WTC11 (cell line): ENCODE measurements around the gene ICA1. TPM values are rescaled to one million over a fixed set of nuclear protein-coding genes. Genes with fewer than 3 reads are reported as not detected.

Experiments used
- ATAC-seq: fragments of 200-7000 bp; cut with Tn5 transposase; 2 replicates; pipeline ENCODE4 v1.10.0; 2021; ENCODE audit warnings: mild to moderate bottlenecking, moderate library complexity
- CTCF ChIA-PET: fragments of 300-600 bp; sonication (Branson Sonifier 250); formaldehyde crosslinking; loops from one replicate; lab custom pipeline; 2021; ENCODE audit warnings: antibody characterized with exemption; lab: Charles Lee
- POLR2A ChIA-PET: fragments of 350-600 bp; sonication (Branson Sonifier 250); formaldehyde crosslinking; loops from one replicate; lab custom pipeline; 2021; ENCODE audit warnings: antibody characterized with exemption; lab: Charles Lee
- DNase-seq: peaks from one replicate; pipeline ENCODE4 v3.0.0; 2021; ENCODE audit warnings: low spot score
- H3K27ac Mint-ChIP-seq: 2 replicates; pipeline ENCODE4 v1.8.0; 2021; ENCODE audit warnings: mixed read lengths
- H3K27me3 Mint-ChIP-seq: 2 replicates; pipeline ENCODE4 v1.8.0; 2021; ENCODE audit warnings: low read depth, mild to moderate bottlenecking, moderate library complexity, mixed read lengths
- H3K36me3 Mint-ChIP-seq: 2 replicates; pipeline ENCODE4 v1.8.0; 2021; ENCODE audit warnings: mixed read lengths
- H3K4me1 Mint-ChIP-seq: 2 replicates; pipeline ENCODE4 v1.8.0; 2022; ENCODE audit warnings: mixed read lengths
- H3K4me3 Mint-ChIP-seq: 2 replicates; pipeline ENCODE4 v1.8.0; 2021; ENCODE audit warnings: mild to moderate bottlenecking, moderate library complexity, mixed read lengths
- H3K9me3 Mint-ChIP-seq: 2 replicates; pipeline ENCODE4 v1.8.0; 2021; ENCODE audit warnings: mixed read lengths
- ATF1 ChIP-seq: sonication (generic); formaldehyde crosslinking; IDR thresholded peaks from 2 replicates; pipeline ENCODE4 v1.8.1; 2023; ENCODE audit warnings: mild to moderate bottlenecking, moderate library complexity, missing genetic modification reagents
- CREM ChIP-seq: sonication (generic); formaldehyde crosslinking; IDR thresholded peaks from 2 replicates; pipeline ENCODE4 v1.8.1; 2022; ENCODE audit warnings: mild to moderate bottlenecking, missing genetic modification reagents, moderate library complexity
- ELF4 ChIP-seq: sonication (generic); formaldehyde crosslinking; IDR thresholded peaks from 2 replicates; pipeline ENCODE4 v1.8.1; 2022; ENCODE audit warnings: low read depth, mild to moderate bottlenecking, moderate library complexity, missing genetic modification reagents
- ETV6 ChIP-seq: sonication (generic); formaldehyde crosslinking; IDR thresholded peaks from 2 replicates; pipeline ENCODE4 v1.8.1; 2022; ENCODE audit warnings: mild to moderate bottlenecking, missing genetic modification reagents
- FOXJ3 ChIP-seq: sonication (generic); formaldehyde crosslinking; IDR thresholded peaks from 2 replicates; pipeline ENCODE4 v1.9.0; 2021; ENCODE audit warnings: missing genetic modification reagents, mild to moderate bottlenecking, borderline replicate concordance
- FOXK1 ChIP-seq: sonication (generic); formaldehyde crosslinking; IDR thresholded peaks from 2 replicates; pipeline ENCODE4 v1.8.0; 2022; ENCODE audit warnings: mild to moderate bottlenecking, moderate library complexity, missing genetic modification reagents
- GRHL2 ChIP-seq: fragments of 250-450 bp; sonication (Bioruptor Pico); IDR thresholded peaks from 2 replicates; pipeline ENCODE4 v1.8.0; 2022; ENCODE audit warnings: mild to moderate bottlenecking, moderate library complexity; ENCODE audit not compliant: insufficient replicate concordance, severe bottlenecking
- JUN ChIP-seq: sonication (generic); formaldehyde crosslinking; IDR thresholded peaks from 2 replicates; pipeline ENCODE4 v1.8.0; 2023; ENCODE audit warnings: mild to moderate bottlenecking, missing genetic modification reagents
- MYBL2 ChIP-seq: sonication (generic); formaldehyde crosslinking; IDR thresholded peaks from 2 replicates; pipeline ENCODE4 v1.8.1; 2023; ENCODE audit warnings: mild to moderate bottlenecking, moderate library complexity, missing genetic modification reagents
- NFYB ChIP-seq: sonication (generic); formaldehyde crosslinking; conservative IDR thresholded peaks from 2 replicates; pipeline ENCODE4 v1.8.0; 2022; ENCODE audit warnings: low read depth, missing genetic modification reagents
- OVOL2 ChIP-seq: fragments of 250-450 bp; sonication (Bioruptor Pico); IDR thresholded peaks from 2 replicates; pipeline ENCODE4 v1.9.0; 2021; ENCODE audit warnings: mild to moderate bottlenecking, borderline replicate concordance
- SMAD3 ChIP-seq: sonication (generic); formaldehyde crosslinking; IDR thresholded peaks from 2 replicates; pipeline ENCODE4 v1.8.0; 2022; ENCODE audit warnings: missing genetic modification reagents, mild to moderate bottlenecking, borderline replicate concordance
- SMAD4 ChIP-seq: sonication (generic); formaldehyde crosslinking; IDR thresholded peaks from 2 replicates; pipeline ENCODE4 v1.8.0; 2022; ENCODE audit warnings: mild to moderate bottlenecking, missing genetic modification reagents
- TCF7 ChIP-seq: sonication (generic); formaldehyde crosslinking; IDR thresholded peaks from 2 replicates; pipeline ENCODE4 v1.8.0; 2022; ENCODE audit warnings: mild to moderate bottlenecking, low read depth, missing genetic modification reagents, moderate library complexity
- TP53 ChIP-seq: sonication (generic); formaldehyde crosslinking; IDR thresholded peaks from 2 replicates; pipeline ENCODE4 v1.8.1; 2023; ENCODE audit warnings: mild to moderate bottlenecking, missing genetic modification reagents
- ZBTB21 ChIP-seq: sonication (generic); formaldehyde crosslinking; IDR thresholded peaks from 2 replicates; pipeline ENCODE4 v1.8.1; 2023; ENCODE audit warnings: mild to moderate bottlenecking, missing genetic modification reagents, borderline replicate concordance
- ZNF121 ChIP-seq: sonication (generic); formaldehyde crosslinking; IDR thresholded peaks from 2 replicates; pipeline ENCODE4 v1.8.0; 2023; ENCODE audit warnings: missing genetic modification reagents
- ZNF138 ChIP-seq: sonication (generic); formaldehyde crosslinking; conservative IDR thresholded peaks from 2 replicates; pipeline ENCODE4 v1.8.1; 2022; ENCODE audit warnings: mild to moderate bottlenecking, moderate library complexity, missing genetic modification reagents
- ZNF219 ChIP-seq: sonication (generic); formaldehyde crosslinking; IDR thresholded peaks from 2 replicates; pipeline ENCODE4 v1.8.0; 2023; ENCODE audit warnings: missing genetic modification reagents, mild to moderate bottlenecking, borderline replicate concordance
- ZNF263 ChIP-seq: sonication (generic); formaldehyde crosslinking; IDR thresholded peaks from 2 replicates; pipeline ENCODE4 v1.8.1; 2022; ENCODE audit warnings: low read depth, mild to moderate bottlenecking, moderate library complexity, missing genetic modification reagents
- total RNA-seq: library from RNA; stranded (reverse); gene quantifications from 3 replicates; pipeline ENCODE4 v1.2.3, GENCODE V29; 2021
- TF ChIP-seq, protein P1 (sequence below): fragments of 250-450 bp; sonication (Bioruptor Pico); IDR thresholded peaks from 2 replicates; pipeline ENCODE4 v1.9.0; 2021; ENCODE audit warnings: mild to moderate bottlenecking, borderline replicate concordance
- TF ChIP-seq, protein P2 (sequence below): sonication (generic); formaldehyde crosslinking; IDR thresholded peaks from 2 replicates; pipeline ENCODE4 v1.8.1; 2022; ENCODE audit warnings: low read depth, mild to moderate bottlenecking, moderate library complexity, missing genetic modification reagents, borderline replicate concordance
- TF ChIP-seq, protein P3 (sequence below): sonication (generic); formaldehyde crosslinking; IDR thresholded peaks from 2 replicates; pipeline ENCODE4 v1.8.1; 2023; ENCODE audit warnings: mild to moderate bottlenecking, missing genetic modification reagents, moderate library complexity
- TF ChIP-seq, protein P4 (sequence below): sonication (generic); formaldehyde crosslinking; IDR thresholded peaks from 2 replicates; pipeline ENCODE4 v1.8.0; 2023; ENCODE audit warnings: mild to moderate bottlenecking, missing genetic modification reagents
- TF ChIP-seq, protein P5 (sequence below): fragments of 250-450 bp; sonication (Bioruptor Pico); IDR thresholded peaks from 2 replicates; pipeline ENCODE4 v2.1.2; 2022; ENCODE audit warnings: mild to moderate bottlenecking, moderate library complexity

Gene ICA1
- total RNA-seq, 1 experiment from 2014 or later = 31.2 TPM

DNA sequence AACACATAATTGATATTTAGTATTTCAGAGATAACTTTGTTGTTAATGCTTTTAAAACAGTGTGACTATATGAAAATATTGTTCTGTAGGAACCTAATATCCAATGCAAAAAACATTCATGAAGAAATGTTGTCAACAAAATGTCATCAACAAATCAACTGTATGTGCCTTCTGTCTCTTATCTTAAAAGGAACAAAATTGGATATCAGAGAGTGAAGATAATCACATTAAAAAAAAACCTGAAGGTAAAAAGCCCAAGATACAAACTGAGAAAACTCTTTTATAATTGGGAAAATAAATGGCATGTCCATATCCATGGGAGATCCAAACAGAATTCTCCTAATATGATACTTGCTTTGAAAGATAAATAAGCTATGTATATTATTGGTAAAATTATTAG, 33.9 kb downstream of the ICA1 start:
- ATAC-seq (no peak), DNase-seq (no peak)
- peaks cover 3% of the 10 kb centered on the region for H3K4me1 Mint-ChIP-seq
- POLR2A ChIA-PET = no interaction called here
- no peak for TF ChIP-seq ZBTB21
- TF ChIP-seq ZNF121 (CRISPR knock-in tag) = no peak
- no peak for TF ChIP-seq ZNF263 (CRISPR knock-in tag)
- no peak for TF ChIP-seq SMAD3
- TF ChIP-seq, protein P1, sequence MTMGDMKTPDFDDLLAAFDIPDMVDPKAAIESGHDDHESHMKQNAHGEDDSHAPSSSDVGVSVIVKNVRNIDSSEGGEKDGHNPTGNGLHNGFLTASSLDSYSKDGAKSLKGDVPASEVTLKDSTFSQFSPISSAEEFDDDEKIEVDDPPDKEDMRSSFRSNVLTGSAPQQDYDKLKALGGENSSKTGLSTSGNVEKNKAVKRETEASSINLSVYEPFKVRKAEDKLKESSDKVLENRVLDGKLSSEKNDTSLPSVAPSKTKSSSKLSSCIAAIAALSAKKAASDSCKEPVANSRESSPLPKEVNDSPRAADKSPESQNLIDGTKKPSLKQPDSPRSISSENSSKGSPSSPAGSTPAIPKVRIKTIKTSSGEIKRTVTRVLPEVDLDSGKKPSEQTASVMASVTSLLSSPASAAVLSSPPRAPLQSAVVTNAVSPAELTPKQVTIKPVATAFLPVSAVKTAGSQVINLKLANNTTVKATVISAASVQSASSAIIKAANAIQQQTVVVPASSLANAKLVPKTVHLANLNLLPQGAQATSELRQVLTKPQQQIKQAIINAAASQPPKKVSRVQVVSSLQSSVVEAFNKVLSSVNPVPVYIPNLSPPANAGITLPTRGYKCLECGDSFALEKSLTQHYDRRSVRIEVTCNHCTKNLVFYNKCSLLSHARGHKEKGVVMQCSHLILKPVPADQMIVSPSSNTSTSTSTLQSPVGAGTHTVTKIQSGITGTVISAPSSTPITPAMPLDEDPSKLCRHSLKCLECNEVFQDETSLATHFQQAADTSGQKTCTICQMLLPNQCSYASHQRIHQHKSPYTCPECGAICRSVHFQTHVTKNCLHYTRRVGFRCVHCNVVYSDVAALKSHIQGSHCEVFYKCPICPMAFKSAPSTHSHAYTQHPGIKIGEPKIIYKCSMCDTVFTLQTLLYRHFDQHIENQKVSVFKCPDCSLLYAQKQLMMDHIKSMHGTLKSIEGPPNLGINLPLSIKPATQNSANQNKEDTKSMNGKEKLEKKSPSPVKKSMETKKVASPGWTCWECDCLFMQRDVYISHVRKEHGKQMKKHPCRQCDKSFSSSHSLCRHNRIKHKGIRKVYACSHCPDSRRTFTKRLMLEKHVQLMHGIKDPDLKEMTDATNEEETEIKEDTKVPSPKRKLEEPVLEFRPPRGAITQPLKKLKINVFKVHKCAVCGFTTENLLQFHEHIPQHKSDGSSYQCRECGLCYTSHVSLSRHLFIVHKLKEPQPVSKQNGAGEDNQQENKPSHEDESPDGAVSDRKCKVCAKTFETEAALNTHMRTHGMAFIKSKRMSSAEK (CRISPR knock-in tag) = no peak
- TF ChIP-seq MYBL2 (CRISPR knock-in tag) = no peak
- TF ChIP-seq, protein P2, sequence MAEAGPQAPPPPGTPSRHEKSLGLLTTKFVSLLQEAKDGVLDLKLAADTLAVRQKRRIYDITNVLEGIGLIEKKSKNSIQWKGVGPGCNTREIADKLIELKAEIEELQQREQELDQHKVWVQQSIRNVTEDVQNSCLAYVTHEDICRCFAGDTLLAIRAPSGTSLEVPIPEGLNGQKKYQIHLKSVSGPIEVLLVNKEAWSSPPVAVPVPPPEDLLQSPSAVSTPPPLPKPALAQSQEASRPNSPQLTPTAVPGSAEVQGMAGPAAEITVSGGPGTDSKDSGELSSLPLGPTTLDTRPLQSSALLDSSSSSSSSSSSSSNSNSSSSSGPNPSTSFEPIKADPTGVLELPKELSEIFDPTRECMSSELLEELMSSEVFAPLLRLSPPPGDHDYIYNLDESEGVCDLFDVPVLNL (CRISPR knock-in tag) = no peak
- no peak for TF ChIP-seq NFYB (CRISPR knock-in tag)
- TF ChIP-seq, protein P3, sequence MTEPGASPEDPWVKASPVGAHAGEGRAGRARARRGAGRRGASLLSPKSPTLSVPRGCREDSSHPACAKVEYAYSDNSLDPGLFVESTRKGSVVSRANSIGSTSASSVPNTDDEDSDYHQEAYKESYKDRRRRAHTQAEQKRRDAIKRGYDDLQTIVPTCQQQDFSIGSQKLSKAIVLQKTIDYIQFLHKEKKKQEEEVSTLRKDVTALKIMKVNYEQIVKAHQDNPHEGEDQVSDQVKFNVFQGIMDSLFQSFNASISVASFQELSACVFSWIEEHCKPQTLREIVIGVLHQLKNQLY (CRISPR knock-in tag) = no peak
- no peak for TF ChIP-seq OVOL2 (CRISPR knock-in tag)
- no peak for TF ChIP-seq JUN
- TF ChIP-seq, protein P4, sequence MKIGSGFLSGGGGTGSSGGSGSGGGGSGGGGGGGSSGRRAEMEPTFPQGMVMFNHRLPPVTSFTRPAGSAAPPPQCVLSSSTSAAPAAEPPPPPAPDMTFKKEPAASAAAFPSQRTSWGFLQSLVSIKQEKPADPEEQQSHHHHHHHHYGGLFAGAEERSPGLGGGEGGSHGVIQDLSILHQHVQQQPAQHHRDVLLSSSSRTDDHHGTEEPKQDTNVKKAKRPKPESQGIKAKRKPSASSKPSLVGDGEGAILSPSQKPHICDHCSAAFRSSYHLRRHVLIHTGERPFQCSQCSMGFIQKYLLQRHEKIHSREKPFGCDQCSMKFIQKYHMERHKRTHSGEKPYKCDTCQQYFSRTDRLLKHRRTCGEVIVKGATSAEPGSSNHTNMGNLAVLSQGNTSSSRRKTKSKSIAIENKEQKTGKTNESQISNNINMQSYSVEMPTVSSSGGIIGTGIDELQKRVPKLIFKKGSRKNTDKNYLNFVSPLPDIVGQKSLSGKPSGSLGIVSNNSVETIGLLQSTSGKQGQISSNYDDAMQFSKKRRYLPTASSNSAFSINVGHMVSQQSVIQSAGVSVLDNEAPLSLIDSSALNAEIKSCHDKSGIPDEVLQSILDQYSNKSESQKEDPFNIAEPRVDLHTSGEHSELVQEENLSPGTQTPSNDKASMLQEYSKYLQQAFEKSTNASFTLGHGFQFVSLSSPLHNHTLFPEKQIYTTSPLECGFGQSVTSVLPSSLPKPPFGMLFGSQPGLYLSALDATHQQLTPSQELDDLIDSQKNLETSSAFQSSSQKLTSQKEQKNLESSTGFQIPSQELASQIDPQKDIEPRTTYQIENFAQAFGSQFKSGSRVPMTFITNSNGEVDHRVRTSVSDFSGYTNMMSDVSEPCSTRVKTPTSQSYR (CRISPR knock-in tag) = no peak
- no peak for TF ChIP-seq ELF4 (CRISPR knock-in tag)
- H3K36me3 Mint-ChIP-seq = peaks cover 5% of the 10 kb centered on the region
- H3K27me3 Mint-ChIP-seq = no peaks in the 10 kb centered on the region
- CTCF ChIA-PET = no interaction called here
- H3K27ac Mint-ChIP-seq = no peak overlapping the region
- no peak overlapping the region for H3K4me3 Mint-ChIP-seq
- H3K9me3 Mint-ChIP-seq = no peaks in the 10 kb centered on the region

DNA sequence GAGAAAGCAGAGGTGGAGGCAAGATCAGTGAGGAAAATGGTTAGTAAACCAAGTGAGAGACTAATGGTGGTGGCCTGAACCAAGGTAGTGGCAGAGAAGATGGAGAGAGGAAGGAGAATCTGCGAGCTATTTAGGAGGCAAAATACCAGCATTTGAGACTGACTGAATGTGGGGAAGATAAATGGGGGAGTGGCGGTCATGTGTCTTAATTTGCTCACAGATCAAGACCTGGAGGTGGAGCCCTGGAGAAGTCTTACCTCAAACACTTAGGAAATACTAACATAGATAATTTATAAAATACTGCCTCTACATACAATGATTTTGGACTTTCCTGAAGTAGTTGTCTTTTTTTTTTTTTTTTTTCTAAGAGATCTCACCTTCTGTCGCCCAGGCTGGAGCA, 34.7 kb downstream of the ICA1 start:
- CTCF ChIA-PET = no interaction called here
- Mint-ChIP-seq H3K36me3 (peaks cover 5% of the 10 kb centered on the region), H3K27me3 (no peaks in the 10 kb centered on the region), H3K9me3 (no peaks in the 10 kb centered on the region), H3K27ac (no peak overlapping the region), H3K4me3 (no peak overlapping the region), H3K4me1 (peaks cover 11% of the 10 kb centered on the region)
- TF ChIP-seq FOXJ3 (CRISPR knock-in tag) = no peak
- TF ChIP-seq ZNF121 (CRISPR knock-in tag) = no peak
- TF ChIP-seq CREM (CRISPR knock-in tag) = no peak
- TF ChIP-seq GRHL2 (CRISPR knock-in tag) = no peak
- no peak for TF ChIP-seq SMAD4 (CRISPR knock-in tag)
- TF ChIP-seq ETV6 (CRISPR knock-in tag) = no peak
- TF ChIP-seq FOXK1 = no peak
- no peak for TF ChIP-seq ZNF219
- no peak for TF ChIP-seq ZNF138 (CRISPR knock-in tag)
- TF ChIP-seq TCF7 (CRISPR knock-in tag) = no peak
- TF ChIP-seq, protein P5, sequence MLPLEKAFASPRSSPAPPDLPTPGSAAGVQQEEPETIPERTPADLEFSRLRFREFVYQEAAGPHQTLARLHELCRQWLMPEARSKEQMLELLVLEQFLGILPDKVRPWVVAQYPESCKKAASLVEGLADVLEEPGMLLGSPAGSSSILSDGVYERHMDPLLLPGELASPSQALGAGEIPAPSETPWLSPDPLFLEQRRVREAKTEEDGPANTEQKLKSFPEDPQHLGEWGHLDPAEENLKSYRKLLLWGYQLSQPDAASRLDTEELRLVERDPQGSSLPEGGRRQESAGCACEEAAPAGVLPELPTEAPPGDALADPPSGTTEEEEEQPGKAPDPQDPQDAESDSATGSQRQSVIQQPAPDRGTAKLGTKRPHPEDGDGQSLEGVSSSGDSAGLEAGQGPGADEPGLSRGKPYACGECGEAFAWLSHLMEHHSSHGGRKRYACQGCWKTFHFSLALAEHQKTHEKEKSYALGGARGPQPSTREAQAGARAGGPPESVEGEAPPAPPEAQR (CRISPR knock-in tag) = no peak
- TF ChIP-seq NFYB (CRISPR knock-in tag) = no peak
- no peak for TF ChIP-seq ATF1
- no peak for TF ChIP-seq TP53 (CRISPR knock-in tag)
- DNase-seq = no peak
- POLR2A ChIA-PET = no interaction called here
- no peak for ATAC-seq
